HG03139 (cell line): ENCODE measurements around the gene ARHGAP32.

Source experiments
- ATAC-seq: cut with Tn5 transposase; IDR thresholded peaks from one replicate; pipeline ENCODE4 v1.9.1; 2021; ENCODE audit not compliant: unreplicated experiment

Gene ARHGAP32

GRCh38 chr11:129192150-129192549 lies at the start of gene ARHGAP32:
ARHGAP32 (minus strand) TSS chr11:129192325; CDS start chr11:129192198, 127 bp downstream.
- no peak for ATAC-seq

GRCh38 chr11:129239207-129239606 lies 47.1 kb upstream of the ARHGAP32 start:
- ATAC-seq: no peak

GRCh38 chr11:129237880-129238638 lies 45.9 kb upstream of the ARHGAP32 start:
- no peak for ATAC-seq

- ATAC-seq: no peak
Measured at GRCh38 chr11:129237456-129237855, 45.3 kb upstream of the ARHGAP32 start.

GRCh38 chr11:129236850-129237249 lies 44.7 kb upstream of the ARHGAP32 start:
- ATAC-seq: no peak

- ATAC-seq: no peak
Measured at GRCh38 chr11:129234978-129235377, 42.9 kb upstream of the ARHGAP32 start.

GRCh38 chr11:129230006-129230405 lies 37.9 kb upstream of the ARHGAP32 start:
- no peak for ATAC-seq

GRCh38 chr11:129226207-129226798 lies 34.2 kb upstream of the ARHGAP32 start:
- no peak for ATAC-seq

- no peak for ATAC-seq
Measured at GRCh38 chr11:129225190-129225589, 33.1 kb upstream of the ARHGAP32 start.

- ATAC-seq: no peak
Measured at GRCh38 chr11:129224538-129224937, 32.4 kb upstream of the ARHGAP32 start.

GRCh38 chr11:129223701-129224149 lies 31.6 kb upstream of the ARHGAP32 start:
- no peak for ATAC-seq

- ATAC-seq: no peak
Measured at GRCh38 chr11:129223260-129223659, 31.1 kb upstream of the ARHGAP32 start.

GRCh38 chr11:129222158-129222557 lies 30.0 kb upstream of the ARHGAP32 start:
- no peak for ATAC-seq

GRCh38 chr11:129215506-129216245 lies 23.6 kb upstream of the ARHGAP32 start:
- no peak for ATAC-seq

- ATAC-seq: no peak
Measured at GRCh38 chr11:129214710-129215295, 22.7 kb upstream of the ARHGAP32 start.

- ATAC-seq: no peak
Measured at GRCh38 chr11:129213261-129213660, 21.1 kb upstream of the ARHGAP32 start.

- ATAC-seq: no peak
Measured at GRCh38 chr11:129211397-129211796, 19.3 kb upstream of the ARHGAP32 start.

GRCh38 chr11:129210831-129211181 lies 18.7 kb upstream of the ARHGAP32 start:
- ATAC-seq: no peak

GRCh38 chr11:129209891-129210830 lies 18.0 kb upstream of the ARHGAP32 start:
- ATAC-seq: no peak

GRCh38 chr11:129208863-129209262 lies 16.7 kb upstream of the ARHGAP32 start:
- no peak for ATAC-seq
